Stimulated activated CD8-positive, alpha-beta memory T cell treated with anti-CD3 and anti-CD28 coated beads, Interleukin-7, amount 100 ng/mL, for 1 hour (primary cell): ENCODE results near the gene C1orf210.

ENCODE experiments used
- DNase-seq, 2 donors: peaks; one replicate each; pipeline ENCODE4 v3.0.0-alpha.2; 2020; ENCODE audit warnings: low read depth in 2 of 2

The C1orf210 gene

GRCh38 chr1:43285269-43285990, at the start of gene C1orf210:
Gene C1orf210, minus strand, starts transcription at chr1:43285581. Its CDS starts 2,311 bp downstream, at chr1:43283270.
- DNase-seq, result no peak

DNA sequence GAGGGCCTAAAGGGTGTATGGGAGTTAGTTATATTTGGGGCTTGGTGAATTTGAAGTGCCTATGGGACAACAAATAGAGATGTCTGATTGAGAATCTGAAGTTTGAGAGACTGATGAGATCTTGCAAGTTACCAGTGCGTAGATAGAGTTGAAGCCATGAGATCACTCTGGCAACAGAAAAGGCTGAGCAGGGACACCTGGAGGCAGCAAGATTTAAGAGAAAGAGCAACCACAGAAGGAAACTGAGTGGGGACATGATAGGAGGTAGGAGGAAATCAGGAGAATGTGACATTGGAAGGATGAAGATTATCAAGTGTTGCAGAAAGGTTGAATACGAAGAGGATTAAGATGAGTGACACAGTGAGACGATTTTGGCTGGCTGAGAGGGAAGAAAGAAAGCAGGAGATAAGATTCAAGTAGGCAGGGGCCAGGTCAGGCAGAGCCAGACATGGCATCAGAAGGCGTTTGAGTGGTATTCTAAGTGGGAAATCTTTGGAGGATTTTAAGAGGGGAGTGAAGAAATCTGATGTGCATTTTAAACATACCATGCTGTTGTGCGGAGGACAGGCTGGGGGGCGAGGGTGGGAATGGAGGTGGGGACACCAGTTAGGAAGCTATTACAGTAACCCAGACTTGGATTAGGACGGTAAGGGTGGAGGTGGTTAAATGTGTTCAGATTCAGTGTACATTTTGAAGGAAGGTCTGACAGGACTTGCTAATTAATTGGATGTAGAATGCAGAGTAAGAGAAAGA, 49.2 kb upstream of the C1orf210 start:
- DNase-seq, result no peak

GRCh38 chr1:43331688-43332087, 46.3 kb upstream of the C1orf210 start:
- no peak for DNase-seq

DNA sequence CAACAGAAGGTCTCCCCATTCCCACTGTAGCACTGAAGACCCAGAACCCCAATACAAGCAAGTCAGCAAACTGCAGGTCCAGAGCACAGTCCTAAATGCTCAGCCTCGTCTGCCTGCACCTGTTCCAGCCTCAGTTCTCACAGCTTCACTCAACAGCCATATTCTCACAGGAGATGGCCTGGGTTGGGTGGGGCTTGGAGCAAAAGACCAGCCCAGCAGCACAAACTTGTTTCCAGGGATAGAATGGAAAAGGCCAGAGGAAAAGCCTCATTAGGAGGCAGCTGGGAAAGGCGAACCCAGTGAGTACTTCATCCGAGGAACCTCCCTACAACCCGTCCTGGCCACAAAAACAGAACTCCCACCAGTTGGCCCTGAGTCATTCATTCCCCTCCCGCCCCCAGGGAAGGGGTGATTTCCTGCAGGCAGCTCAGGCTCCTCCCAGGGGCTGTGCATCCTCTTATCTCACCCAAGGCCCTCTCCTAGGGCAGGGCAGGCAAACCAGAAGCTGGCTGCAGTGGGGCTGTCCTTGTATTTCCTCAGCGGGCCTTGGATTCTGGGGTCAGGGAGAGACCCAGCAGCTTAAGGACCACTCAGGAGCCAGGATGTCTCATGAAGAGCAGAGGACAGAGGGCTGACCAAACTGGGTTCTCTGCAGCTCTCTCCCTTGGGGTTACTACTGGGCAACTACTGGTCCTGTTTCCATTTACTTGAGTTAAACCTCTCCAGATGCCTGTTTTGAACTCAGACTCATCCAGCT, 44.8 kb upstream of the C1orf210 start:
- no peak for DNase-seq

DNA sequence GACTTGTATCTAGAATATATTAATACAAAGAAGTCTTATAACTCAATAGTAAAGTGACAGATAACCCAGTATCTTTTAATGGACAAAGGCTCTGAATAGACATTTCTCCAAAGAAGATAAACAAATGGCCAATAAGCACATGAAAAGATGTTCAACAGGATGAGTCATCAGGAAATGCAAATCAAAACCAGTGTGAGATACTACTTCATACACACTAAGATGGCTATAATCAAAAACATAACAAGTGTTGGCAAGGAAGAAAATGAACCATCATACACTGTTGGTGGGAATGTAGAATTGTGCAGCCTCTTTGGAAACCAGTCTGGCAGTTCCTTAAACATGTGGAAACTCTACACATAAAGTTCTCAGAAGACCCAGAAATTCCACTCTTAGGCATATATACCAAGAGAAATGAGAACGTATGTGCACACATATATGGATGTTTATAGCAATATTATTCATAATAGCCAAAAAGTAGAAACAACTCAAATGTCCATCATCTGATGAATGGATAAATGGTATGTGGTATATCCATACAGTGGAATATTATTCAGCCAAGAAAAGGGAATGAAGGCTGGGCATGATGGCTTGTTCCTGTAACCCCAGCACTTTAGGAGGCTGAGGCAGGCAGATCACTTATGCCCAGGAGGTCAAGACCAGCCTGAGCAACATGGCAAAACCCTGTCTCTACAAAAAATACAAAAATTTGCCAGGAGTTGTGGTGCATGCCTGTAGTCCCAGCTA, 42.3 kb upstream of the C1orf210 start:
- no peak for DNase-seq

DNA sequence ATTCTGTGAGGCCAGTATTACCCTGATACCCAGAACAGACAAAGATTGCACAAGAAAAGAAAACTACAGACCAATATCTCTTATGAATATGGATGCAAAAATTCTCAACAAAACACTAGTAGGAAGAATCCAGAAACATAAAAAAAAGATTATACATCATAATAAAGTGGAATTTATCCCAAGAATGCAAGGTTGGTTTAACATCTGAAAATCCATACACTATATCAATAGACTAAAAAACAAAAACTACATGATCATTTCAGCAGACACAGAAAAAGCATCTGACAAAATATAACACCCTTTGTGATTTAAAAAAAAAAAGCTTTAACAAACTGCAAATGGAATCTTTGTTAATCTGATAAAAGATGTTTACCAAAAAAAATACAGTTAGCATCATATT, 40.0 kb upstream of the C1orf210 start:
- no peak for DNase-seq

DNA sequence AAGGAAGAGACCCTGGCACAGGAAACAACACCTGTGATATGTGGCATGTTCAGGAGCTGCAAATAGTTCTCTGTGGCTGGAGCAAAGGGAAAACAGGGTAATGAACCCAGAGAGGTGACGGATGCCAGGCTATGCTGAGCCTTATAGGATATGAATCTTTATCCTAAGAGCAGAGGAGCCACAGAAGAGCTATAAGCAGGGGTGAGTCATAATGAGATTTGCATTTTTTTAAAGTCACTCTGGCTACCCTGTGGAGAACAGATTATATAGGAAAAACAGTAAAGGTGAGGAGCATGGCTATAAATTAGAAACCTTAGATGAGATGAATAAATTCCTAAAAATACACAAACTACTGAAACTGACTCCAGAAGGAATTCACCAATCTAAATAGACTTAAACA, 39.4 kb upstream of the C1orf210 start:
- DNase-seq, result no peak

DNA sequence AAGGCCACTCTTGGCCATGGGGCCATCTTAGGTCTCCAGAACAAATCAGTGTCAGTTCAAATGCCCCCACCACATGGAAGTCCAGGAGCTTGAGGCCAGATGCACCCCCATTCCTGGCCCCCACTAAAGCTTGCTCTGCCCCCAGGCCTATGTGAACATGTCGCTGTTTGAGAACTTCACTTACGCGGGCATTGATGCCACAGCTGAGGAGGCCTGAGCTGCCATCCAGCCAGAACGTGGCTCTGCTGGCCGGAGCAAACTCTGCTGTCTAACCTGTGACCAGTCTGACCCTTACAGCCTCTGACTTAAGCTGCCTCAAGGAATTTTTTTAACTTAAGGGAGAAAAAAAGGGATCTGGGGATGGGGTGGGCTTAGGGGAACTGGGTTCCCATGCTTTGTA, 37.1 kb upstream of the C1orf210 start:
- no peak for DNase-seq

- no peak for DNase-seq
These were observed 36.0 kb upstream of the C1orf210 start for GRCh38 chr1:43321331-43321891.

DNA sequence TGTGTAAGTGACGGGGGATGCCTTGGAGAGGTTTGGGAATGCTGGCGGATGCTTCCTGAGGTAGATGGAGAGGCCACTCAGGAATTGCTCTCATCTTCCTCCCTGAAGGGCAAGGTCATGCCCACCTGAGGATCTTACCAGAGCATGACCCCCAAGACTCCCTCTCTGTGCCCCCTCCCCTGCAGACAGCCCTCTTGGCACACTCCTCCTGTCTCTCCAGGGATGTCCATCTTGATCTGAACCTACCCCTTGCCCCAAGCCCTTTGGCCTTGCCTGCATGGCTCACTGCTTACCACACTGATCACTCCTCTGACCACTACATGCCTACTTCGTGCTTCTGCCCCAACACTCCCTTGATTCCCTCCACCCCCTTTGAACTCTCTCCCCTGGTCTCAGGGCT, 34.4 kb upstream of the C1orf210 start:
- no peak for DNase-seq

DNA sequence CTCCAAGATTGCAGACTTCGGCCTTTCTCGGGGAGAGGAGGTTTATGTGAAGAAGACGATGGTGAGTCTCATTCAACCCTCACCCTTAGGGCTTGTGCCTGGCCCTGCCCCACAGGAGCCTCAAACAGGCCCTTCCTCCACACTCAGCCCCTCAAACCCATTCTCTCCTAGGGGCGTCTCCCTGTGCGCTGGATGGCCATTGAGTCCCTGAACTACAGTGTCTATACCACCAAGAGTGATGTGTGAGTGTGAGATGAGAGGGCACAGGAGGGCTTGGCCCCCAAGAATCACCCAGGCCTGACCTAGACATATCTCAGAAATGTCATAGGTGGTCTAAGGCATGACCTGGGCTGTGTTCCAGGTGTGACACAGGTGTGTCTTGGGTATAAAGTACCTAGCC, 33.9 kb upstream of the C1orf210 start:
- DNase-seq, result no peak

GRCh38 chr1:43318831-43319230, 33.5 kb upstream of the C1orf210 start:
- DNase-seq, result no peak

DNA sequence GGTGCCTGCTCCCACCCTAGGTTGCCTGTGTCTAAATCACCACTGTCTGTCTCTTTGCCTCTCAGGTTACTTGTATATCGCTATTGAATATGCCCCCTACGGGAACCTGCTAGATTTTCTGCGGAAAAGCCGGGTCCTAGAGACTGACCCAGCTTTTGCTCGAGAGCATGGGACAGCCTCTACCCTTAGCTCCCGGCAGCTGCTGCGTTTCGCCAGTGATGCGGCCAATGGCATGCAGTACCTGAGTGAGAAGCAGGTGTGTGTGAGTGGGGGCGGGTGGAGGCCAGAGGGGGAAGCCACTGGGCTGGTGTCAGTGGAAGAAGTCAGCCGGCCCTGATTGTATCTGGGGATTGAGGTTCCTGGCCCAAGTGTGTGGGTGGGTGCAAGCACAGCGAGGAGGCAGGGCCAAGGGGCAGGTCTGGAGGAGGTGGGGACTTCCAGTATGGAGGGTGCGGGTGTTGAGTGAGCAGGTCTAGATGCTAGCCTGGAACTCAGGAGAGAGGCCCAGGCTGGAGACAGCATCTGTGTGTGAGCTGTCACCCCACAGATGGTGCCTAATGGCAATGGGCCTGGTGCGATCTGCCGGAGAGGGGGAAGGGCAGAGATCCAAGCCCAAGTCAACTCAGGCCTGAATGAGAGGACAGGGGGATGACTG, 32.6 kb upstream of the C1orf210 start:
- DNase-seq, result no peak

DNA sequence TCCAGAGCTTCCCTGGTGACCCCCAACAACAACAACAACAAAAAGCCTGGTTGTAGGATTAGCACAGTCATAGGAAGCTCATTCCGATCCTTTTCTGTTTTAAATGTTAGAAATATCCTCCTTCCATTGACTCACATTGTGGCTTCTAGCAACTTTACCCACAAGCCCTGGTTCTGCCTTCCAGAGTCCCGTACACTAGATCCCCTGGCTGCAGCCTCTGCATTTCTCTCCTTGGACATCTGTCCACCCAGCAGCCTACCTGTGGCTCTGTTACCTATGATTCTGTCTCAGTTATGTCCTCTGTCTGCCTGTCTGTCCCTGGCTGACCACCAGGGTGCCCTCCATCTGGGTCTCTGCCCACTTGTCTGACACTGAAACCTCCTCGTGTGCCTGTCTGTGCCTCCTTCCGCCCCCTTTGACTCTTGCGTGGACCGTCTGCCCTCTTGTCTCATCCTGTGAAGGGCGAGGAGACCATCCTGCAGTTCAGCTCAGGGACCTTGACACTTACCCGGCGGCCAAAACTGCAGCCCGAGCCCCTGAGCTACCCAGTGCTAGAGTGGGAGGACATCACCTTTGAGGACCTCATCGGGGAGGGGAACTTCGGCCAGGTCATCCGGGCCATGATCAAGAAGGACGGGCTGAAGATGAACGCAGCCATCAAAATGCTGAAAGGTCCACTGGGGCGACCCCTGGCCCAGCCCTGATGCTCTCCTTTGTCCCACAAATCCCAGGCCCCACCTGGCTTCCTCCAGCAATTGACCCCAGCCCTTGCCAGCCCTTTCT, 31.5 kb upstream of the C1orf210 start:
- no peak for DNase-seq

DNA sequence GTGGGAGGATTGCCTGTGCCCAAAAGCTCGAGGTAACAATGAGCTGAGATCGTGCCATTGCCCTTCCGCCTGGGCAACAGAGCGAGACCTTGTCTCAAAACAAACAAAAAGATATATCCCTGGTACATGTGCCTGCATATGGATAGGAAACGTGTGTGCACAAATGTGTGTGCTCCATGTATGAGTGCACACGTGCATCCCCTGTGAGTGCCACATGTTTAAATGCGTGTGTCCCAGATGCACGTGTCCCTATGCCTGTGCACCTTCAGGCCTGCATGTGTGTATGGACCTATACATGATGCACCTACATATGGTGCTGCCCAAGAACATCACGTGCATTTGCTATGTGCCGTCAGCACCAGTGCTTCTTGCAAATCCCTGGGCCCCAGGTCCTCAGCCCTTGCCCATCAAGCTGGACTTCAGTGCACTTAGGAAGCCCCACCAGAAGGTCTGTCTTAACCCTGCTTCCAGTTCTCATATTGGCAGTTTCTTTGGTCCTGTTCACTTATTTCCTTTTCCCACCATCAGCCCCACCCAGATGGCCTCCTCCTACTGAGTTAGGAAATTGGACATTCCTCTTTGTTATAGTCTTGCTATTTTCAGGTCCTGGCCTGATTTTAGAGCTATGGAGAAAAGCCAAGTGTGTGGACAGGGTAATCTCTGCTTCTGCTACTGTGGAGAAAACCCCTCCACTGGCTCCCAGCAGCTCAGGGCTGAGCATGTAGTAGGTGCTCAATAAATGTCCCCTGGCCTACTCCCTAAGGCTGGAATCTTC, 30.8 kb upstream of the C1orf210 start:
- DNase-seq, result no peak

DNA sequence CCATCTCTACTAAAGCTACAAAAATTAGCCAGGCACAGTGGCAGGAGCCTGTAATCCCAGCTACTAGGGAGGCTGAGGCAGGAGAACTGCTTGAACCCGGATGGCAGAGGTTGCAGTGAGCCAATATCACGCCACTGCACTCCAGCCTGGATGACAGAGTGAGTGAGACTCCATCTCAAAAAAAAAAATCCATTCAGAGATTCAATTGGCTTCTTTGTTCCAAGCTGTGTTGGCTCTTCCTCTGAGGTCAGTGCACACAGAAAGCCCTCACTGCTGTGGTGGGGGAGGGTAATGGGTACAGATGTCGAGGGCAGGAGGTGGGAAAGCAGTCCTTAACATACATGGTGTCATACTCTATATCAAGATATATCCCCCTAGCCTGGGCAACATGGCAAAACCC, 30.1 kb upstream of the C1orf210 start:
- DNase-seq, result no peak

DNA sequence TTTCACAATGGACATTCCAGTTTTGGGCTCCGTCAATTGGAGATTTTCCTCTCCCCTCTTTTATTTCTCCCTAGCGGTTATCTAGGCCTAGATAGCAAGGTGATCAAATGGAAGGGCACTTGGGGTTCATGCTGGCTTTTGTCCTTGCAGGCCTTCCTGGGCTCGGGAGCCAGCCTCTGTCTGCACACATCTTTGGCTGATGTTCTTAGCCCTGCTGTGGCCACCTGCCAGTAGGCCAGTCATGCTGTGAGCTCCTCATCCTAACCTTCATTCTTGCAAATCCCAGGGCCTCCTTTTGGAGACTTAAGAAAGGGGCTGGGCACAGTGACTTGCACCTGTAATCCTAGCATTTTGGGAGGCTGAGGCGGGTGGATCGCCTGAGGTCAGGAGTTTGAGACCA, 28.9 kb upstream of the C1orf210 start:
- DNase-seq, result no peak

- DNase-seq, result no peak
These were observed 28.4 kb upstream of the C1orf210 start for GRCh38 chr1:43313771-43314170.

DNA sequence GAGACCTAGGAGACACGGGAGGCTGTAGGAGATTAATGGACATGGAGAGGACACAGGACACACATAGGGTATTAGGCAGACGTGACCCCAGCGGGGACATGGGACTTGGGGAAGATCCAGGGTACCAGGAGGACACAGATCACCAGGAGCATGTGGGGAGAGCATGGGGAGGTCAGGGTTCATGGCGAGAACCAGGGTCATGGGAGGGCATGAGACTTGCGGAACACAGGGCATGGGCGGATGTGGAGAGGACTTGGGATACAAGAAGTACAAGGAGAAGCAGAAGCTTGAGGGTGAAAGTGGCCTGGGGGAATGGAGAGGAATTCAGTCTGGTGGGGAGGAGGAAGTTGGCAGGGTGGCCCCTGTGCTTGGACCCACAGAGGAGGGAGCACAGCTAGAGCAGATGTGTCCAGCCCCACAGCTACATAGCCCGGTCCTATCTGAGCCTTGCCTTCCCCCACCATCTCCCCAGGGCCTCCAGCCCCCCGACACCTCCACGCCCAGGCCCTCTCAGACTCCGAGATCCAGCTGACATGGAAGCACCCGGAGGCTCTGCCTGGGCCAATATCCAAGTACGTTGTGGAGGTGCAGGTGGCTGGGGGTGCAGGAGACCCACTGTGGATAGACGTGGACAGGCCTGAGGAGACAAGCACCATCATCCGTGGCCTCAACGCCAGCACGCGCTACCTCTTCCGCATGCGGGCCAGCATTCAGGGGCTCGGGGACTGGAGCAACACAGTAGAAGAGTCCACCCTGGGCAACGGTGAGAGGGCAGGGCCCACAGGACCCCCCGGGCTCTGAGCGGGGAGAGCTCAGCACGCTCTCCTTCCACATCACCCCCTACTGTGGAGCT, 27.5 kb upstream of the C1orf210 start:
- DNase-seq, result no peak
